Astrocyte (in vitro differentiated cells and primary cell): ENCODE data around the gene C2CD5. TPM values are rescaled to one million over a fixed set of nuclear protein-coding genes. Genes with fewer than 3 reads are reported as not detected.

Experiments
- DNase-seq: peaks from one replicate; pipeline ENCODE4 v3.0.0-alpha.2; 2010; ENCODE audit warnings: low read depth
- FAIRE-seq: peaks from 2 replicates; lab custom pipeline; 2011; peaks lifted over from hg19 to GRCh38; lab: Jason Lieb, UNC
- H2AFZ ChIP-seq: 2 replicates; pipeline ENCODE4 v1.6.0; 2012; ENCODE audit warnings: low read depth, low read length, inconsistent platforms
- H3K27ac ChIP-seq: 2 replicates; pipeline ENCODE4 v1.5.1; 2011; ENCODE audit warnings: low read depth, low read length, inconsistent platforms
- H3K27me3 ChIP-seq: 2 replicates; pipeline ENCODE4 v1.6.0; 2011; ENCODE audit warnings: low read length, inconsistent platforms; ENCODE audit not compliant: insufficient read depth
- H3K36me3 ChIP-seq: 2 replicates; pipeline ENCODE4 v1.5.1; 2011; ENCODE audit warnings: low read length, inconsistent platforms; ENCODE audit not compliant: insufficient read depth
- H3K4me1 ChIP-seq: 2 replicates; pipeline ENCODE4 v1.5.1; 2011; ENCODE audit warnings: low read length, inconsistent platforms; ENCODE audit not compliant: insufficient read depth
- H3K4me2 ChIP-seq: 2 replicates; pipeline ENCODE4 v1.6.0; 2012; ENCODE audit warnings: low read length, inconsistent platforms
- H3K4me3 ChIP-seq: 2 replicates; pipeline ENCODE4 v1.5.1; 2011; ENCODE audit warnings: low read depth, mild to moderate bottlenecking, low read length, inconsistent platforms; ENCODE audit not compliant: insufficient read depth
- H3K79me2 ChIP-seq: 2 replicates; pipeline ENCODE4 v1.6.0; 2012; ENCODE audit warnings: mild to moderate bottlenecking, low read length, inconsistent platforms; ENCODE audit not compliant: insufficient read depth
- H3K9ac ChIP-seq: 2 replicates; pipeline ENCODE4 v1.6.0; 2012; ENCODE audit warnings: mild to moderate bottlenecking, low read length, inconsistent platforms
- H3K9me3 ChIP-seq: 2 replicates; pipeline ENCODE4 v1.5.1; 2012; ENCODE audit warnings: low read depth, mild to moderate bottlenecking, low read length, inconsistent platforms; ENCODE audit not compliant: insufficient read depth
- H4K20me1 ChIP-seq: 2 replicates; pipeline ENCODE4 v1.6.0; 2012; ENCODE audit warnings: low read length, inconsistent platforms; ENCODE audit not compliant: insufficient read depth
- H3K27ac Mint-ChIP-seq: one replicate; pipeline ENCODE4 v1.8.0; 2021; ENCODE audit warnings: mild to moderate bottlenecking, mixed read lengths; ENCODE audit not compliant: unreplicated experiment
- H3K27me3 Mint-ChIP-seq: one replicate; pipeline ENCODE4 v1.8.0; 2021; ENCODE audit warnings: low read depth, mixed read lengths; ENCODE audit not compliant: unreplicated experiment
- H3K36me3 Mint-ChIP-seq: one replicate; pipeline ENCODE4 v1.8.0; 2021; ENCODE audit warnings: low read depth, mixed read lengths; ENCODE audit not compliant: unreplicated experiment
- H3K4me1 Mint-ChIP-seq: one replicate; pipeline ENCODE4 v1.8.0; 2021; ENCODE audit warnings: low read depth, mixed read lengths; ENCODE audit not compliant: unreplicated experiment
- H3K4me3 Mint-ChIP-seq: one replicate; pipeline ENCODE4 v1.8.0; 2021; ENCODE audit warnings: mild to moderate bottlenecking, moderate library complexity, mixed read lengths; ENCODE audit not compliant: unreplicated experiment
- H3K9me3 Mint-ChIP-seq: one replicate; pipeline ENCODE4 v1.8.0; 2021; ENCODE audit warnings: mild to moderate bottlenecking, mixed read lengths; ENCODE audit not compliant: unreplicated experiment
- EZH2 ChIP-seq: IDR thresholded peaks from 2 replicates; pipeline ENCODE4 v1.6.1; 2012; ENCODE audit warnings: mild to moderate bottlenecking, low read length, inconsistent platforms; ENCODE audit not compliant: insufficient read depth
- total RNA-seq: library from RNA; stranded (reverse); gene quantifications from 2 replicates; pipeline ENCODE4 v1.2.1, GENCODE V29; 2021
- TF ChIP-seq, protein P1 (sequence below): IDR thresholded peaks from 2 replicates; pipeline ENCODE4 v1.5.1; 2011; ENCODE audit warnings: low read depth, mild to moderate bottlenecking, inconsistent platforms, low read length, moderate library complexity; ENCODE audit not compliant: insufficient read depth

Gene C2CD5
- total RNA-seq, 1 donor from 2014 or later, result 14.7 TPM

DNA sequence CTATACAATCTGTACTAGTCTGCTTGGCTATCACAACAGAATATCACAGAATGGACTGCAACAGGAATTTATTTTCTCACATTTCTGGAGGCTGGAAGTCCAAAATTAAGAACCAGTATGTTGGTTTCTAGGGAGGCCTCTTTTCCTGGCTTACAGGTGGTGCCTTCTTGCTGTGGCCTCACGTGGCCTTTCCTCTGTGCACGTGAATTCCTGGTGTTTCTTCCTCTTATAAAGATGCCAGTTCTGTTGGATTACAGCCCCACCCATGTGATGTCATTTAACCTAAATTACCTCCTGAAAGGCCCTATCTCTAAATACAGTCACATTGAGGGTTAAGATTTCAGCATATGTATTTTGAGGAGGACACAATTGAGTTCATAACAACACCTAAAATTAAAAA is 32.1 kb upstream of the C2CD5 start:
- DNase-seq, result no peak

DNA sequence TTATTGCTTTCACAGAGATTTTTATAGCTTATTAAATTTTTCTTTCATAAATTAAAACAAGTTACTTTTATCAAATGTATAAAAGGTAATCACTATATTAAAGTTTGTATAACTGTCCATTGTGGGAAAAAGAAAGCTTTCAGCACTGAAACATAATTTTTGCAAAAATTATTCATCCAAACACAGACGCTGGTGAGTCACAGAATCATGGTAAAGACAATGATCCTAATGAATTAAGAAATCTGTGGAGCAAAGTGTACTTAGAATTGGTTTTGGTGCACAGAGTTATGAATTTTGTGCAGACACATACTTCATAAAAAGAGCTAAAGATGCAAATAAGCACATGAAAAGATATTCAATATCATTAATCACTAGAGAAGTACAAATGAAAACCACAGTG is 31.7 kb upstream of the C2CD5 start:
- Mint-ChIP-seq H3K36me3 (no peaks in the 10 kb centered on the region), H3K4me1 (no peaks in the 10 kb centered on the region), H3K9me3 (no peaks in the 10 kb centered on the region), H3K4me3 (no peak overlapping the region), H3K27ac (no peak overlapping the region), H3K27me3 (no peaks in the 10 kb centered on the region)
- FAIRE-seq, result no peak
- Histone ChIP-seq H3K36me3 (no peaks in the 10 kb centered on the region), H3K27me3 (no peaks in the 10 kb centered on the region), H3K9ac (no peak overlapping the region), H3K4me1 (no peaks in the 10 kb centered on the region), H3K4me3 (no peak overlapping the region), H4K20me1 (no peaks in the 10 kb centered on the region), H3K79me2 (no peaks in the 10 kb centered on the region), H3K4me2 (no peak overlapping the region), H3K27ac (no peak overlapping the region), H2AFZ (no peak overlapping the region), H3K9me3 (no peaks in the 10 kb centered on the region)
- no peak for DNase-seq
- TF ChIP-seq, protein P1, sequence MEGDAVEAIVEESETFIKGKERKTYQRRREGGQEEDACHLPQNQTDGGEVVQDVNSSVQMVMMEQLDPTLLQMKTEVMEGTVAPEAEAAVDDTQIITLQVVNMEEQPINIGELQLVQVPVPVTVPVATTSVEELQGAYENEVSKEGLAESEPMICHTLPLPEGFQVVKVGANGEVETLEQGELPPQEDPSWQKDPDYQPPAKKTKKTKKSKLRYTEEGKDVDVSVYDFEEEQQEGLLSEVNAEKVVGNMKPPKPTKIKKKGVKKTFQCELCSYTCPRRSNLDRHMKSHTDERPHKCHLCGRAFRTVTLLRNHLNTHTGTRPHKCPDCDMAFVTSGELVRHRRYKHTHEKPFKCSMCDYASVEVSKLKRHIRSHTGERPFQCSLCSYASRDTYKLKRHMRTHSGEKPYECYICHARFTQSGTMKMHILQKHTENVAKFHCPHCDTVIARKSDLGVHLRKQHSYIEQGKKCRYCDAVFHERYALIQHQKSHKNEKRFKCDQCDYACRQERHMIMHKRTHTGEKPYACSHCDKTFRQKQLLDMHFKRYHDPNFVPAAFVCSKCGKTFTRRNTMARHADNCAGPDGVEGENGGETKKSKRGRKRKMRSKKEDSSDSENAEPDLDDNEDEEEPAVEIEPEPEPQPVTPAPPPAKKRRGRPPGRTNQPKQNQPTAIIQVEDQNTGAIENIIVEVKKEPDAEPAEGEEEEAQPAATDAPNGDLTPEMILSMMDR, result no peak
- TF ChIP-seq EZH2, result no peak

More for the DNA sequence above, 32.1 kb upstream of the C2CD5 start:
- no peak overlapping the region for H3K9ac ChIP-seq
- Mint-ChIP-seq H3K36me3 (no peaks in the 10 kb centered on the region), H3K4me1 (no peaks in the 10 kb centered on the region), H3K27ac (no peak overlapping the region), H3K27me3 (no peaks in the 10 kb centered on the region), H3K9me3 (no peaks in the 10 kb centered on the region), H3K4me3 (no peak overlapping the region)
- no peak overlapping the region for H3K4me2 ChIP-seq
- H2AFZ ChIP-seq, result no peak overlapping the region
- no peak overlapping the region for H3K27ac ChIP-seq
- H3K27me3 ChIP-seq, result no peaks in the 10 kb centered on the region
- no peaks in the 10 kb centered on the region for H3K79me2 ChIP-seq
- no peaks in the 10 kb centered on the region for H3K4me1 ChIP-seq
- FAIRE-seq, result no peak
- H3K4me3 ChIP-seq, result no peak overlapping the region
- H3K9me3 ChIP-seq, result no peaks in the 10 kb centered on the region
- H3K36me3 ChIP-seq, result no peaks in the 10 kb centered on the region
- no peak for TF ChIP-seq EZH2
- TF ChIP-seq, protein P1, result no peak
- no peaks in the 10 kb centered on the region for H4K20me1 ChIP-seq

DNA sequence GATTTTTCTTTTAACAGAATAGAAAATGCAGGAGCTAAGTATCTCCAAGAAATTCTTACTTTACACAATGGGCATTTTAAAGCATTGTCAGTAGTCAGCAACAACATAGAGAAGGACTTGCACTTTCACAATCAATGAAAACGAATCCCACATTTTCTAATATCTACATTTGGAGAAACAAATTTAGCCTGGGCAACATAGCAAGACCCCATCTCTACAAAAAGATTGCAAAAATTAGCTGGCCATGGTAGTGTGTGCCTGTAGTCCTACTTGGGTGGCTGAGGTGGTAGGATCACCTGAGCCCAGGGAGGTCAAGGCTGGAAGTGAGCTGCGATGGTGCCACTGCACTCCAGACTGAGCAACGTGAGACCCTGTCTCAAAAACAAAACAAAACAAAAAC is 30.6 kb upstream of the C2CD5 start:
- FAIRE-seq, result no peak
- H3K4me3 ChIP-seq, result no peak overlapping the region

More for the DNA sequence above, 30.6 kb upstream of the C2CD5 start:
- Histone ChIP-seq H3K9ac (no peak overlapping the region), H3K36me3 (no peaks in the 10 kb centered on the region), H3K27ac (no peak overlapping the region), H3K4me2 (no peak overlapping the region), H4K20me1 (no peaks in the 10 kb centered on the region), H3K9me3 (no peaks in the 10 kb centered on the region), H3K27me3 (no peaks in the 10 kb centered on the region), H3K4me1 (no peaks in the 10 kb centered on the region), H2AFZ (no peak overlapping the region), H3K79me2 (no peaks in the 10 kb centered on the region)
- no peaks in the 10 kb centered on the region for H3K36me3 Mint-ChIP-seq
- no peak overlapping the region for H3K27ac Mint-ChIP-seq
- no peaks in the 10 kb centered on the region for H3K27me3 Mint-ChIP-seq
- H3K9me3 Mint-ChIP-seq, result no peaks in the 10 kb centered on the region
- DNase-seq, result no peak
- no peak for TF ChIP-seq EZH2
- TF ChIP-seq, protein P1, result no peak
- H3K4me3 Mint-ChIP-seq, result no peak overlapping the region
- no peaks in the 10 kb centered on the region for H3K4me1 Mint-ChIP-seq
